Stimulated activated CD8-positive, alpha-beta memory T cell treated with anti-CD3 and anti-CD28 coated beads, Interleukin-2, amount 100 ng/mL, for 1 hour (primary cell): ENCODE measurements around the gene AUH.
A peak's percentile ranks its signal among the peaks of the same experiment; 100 is the strongest.
"Not testable (repeated sequence)": the region's sequence is repeated elsewhere in the genome, so short reads cannot be mapped to it uniquely, and the experiment has no call there.

Experiments used
- DNase-seq, 2 donors: peaks; one replicate each; pipeline ENCODE4 v3.0.0-alpha.2; 2020; ENCODE audit warnings: low read depth in 2 of 2

AUH gene, protein sequence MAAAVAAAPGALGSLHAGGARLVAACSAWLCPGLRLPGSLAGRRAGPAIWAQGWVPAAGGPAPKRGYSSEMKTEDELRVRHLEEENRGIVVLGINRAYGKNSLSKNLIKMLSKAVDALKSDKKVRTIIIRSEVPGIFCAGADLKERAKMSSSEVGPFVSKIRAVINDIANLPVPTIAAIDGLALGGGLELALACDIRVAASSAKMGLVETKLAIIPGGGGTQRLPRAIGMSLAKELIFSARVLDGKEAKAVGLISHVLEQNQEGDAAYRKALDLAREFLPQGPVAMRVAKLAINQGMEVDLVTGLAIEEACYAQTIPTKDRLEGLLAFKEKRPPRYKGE

DNA sequence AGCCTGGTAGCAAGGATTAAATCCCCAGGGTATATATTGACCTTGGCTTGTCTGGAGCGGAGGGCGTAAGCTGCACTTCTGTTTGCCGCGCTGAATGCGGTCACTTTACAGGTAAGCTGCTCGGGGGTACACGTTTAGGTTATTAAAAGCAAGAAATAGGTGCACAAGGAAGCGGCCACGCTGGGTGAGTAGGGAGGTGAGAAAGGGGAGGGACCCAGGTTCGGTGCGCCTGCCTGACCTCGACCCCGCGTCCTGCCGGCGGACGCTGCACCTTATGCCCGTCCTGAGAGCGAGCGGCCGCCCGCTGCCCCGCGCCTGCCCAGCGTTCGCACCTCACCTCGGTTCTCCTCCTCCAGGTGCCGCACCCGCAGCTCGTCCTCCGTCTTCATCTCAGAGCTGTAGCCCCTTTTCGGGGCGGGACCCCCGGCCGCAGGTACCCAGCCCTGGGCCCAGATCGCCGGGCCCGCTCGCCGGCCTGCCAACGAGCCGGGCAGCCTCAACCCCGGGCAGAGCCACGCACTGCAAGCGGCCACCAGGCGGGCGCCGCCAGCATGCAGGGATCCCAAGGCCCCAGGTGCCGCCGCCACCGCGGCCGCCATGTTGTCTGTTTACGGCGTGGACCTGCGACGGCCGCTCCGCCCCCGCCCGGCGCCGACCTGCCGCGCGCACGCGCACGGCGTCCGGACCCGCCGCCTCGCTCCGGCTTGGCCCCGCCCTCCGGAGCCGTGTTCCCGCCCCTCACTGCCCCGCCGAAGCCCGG, at the start of gene AUH:
Gene AUH (minus strand): TSS at position 628 of the 760 bp plus-strand sequence. CDS start 29 bp downstream, at position 599.
- DNase-seq: peak; percentile 66 to 74

GRCh38 chr9:91411096-91411771, 49.5 kb upstream of the AUH start:
- no peak for DNase-seq

GRCh38 chr9:91410161-91410560, 48.4 kb upstream of the AUH start:
- DNase-seq: no peak

- DNase-seq: no peak
Observed at GRCh38 chr9:91408475-91408874, 46.8 kb upstream of the AUH start.

DNA sequence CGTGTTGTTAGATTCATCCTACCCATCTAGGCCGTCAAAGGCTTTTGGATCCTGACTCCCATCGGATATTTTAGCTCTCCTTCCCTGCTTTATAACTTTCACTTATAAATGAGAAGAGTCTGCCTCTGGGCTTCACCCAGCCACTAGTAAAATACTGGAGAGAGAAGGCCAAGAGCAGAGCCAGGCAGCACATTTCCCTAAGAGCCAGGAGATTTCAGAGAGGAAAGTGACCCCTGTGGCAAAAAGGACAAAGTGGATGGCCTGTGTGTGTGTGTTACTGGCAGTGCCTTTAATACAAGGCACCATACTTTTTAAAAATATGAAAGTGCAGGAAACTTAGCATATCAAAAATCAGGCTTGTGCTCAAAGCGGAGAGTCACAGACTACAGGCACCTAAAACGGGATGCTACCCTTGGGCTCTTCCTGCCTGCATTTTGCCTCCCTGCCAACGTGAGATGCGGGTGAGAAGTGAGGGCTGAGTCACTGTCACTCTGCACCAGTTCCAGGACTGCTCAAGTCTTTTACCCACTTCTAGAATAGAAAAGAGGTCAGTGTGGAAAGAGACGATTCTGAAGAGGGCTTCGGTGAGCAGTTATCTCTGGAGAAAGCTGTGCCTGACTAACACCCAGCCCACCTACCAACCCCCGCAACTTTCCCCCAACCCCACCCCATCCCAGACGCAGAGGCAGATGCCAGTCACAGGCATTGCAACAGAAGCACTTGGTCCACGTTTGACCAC, 46.0 kb upstream of the AUH start:
- no peak for DNase-seq

DNA sequence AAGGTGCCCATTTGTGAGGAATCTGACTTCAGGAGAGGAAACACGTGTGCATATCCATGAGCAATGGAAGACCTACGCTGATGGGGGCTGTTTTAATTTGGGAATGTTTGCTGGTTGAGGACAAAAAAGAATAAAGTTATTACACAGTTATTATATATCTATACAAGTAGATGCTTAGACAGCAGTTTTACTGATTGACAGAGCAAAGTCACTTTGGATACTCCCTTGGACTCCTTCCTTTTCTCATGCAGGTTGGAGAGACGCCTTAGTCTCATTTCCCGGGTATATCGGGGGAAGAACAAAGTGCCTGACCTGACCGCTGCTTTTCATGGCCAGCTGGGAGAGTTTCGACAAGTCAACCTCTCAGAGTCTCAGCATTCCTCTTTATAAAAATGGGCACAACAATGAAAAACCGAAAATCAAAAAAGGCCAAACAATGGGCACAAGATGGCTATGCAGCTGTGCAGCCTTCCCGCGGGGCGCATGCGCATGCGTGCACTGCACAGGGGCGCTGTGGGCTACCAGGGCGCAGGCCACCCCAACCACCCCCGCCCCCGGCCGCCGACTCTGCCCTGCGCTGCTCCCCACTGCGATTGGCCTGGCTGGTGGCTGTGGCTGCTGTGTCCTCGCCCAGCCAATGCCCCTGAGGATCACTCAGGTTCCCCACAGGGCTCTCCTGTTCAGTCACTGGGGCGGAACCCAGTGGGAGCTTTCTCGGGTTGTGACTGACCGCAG, 43.8 kb upstream of the AUH start:
- DNase-seq: no peak

DNA sequence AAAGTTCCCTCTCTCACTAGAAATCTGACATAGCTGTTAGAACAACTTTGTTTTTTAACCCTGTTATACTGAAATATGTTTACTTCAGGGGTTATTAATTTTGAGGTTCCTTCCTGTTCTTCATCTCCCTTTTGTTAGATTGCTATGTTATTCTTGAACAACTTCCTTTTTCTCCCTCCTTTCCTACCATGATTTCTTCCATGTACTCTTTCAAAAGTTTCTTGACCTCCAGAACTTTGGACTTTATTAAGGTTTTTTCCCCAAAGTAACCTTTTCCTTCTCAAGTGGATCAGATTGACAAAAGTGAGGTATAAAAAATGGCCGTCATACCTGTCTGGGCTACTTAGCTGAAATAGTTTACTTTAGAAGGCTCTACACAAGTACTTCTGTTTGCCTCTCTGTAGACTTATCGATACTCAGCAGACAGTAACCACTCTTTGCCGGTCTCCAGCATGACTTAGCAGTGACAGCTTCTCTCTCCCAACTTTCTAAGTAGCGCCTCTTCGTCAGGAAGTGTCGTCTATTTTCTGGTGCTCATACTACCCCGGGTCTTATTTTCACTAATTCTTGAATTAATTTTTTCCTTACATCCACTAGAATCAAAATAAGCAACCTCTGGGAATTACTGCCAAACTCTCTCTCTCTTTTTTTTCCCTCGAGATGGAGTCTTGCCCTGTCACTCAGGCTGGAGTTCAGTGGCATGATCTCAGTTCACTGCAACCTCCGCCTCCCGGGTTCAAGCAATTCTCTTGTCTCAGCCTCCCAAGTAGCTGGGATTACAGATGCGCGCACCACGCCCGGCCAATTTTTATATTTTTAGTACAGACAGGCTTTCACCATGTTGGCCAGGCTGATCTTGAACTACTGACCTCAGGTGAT, 42.2 kb upstream of the AUH start:
- DNase-seq: no peak

GRCh38 chr9:91398926-91399325, 37.2 kb upstream of the AUH start:
- no peak for DNase-seq

DNA sequence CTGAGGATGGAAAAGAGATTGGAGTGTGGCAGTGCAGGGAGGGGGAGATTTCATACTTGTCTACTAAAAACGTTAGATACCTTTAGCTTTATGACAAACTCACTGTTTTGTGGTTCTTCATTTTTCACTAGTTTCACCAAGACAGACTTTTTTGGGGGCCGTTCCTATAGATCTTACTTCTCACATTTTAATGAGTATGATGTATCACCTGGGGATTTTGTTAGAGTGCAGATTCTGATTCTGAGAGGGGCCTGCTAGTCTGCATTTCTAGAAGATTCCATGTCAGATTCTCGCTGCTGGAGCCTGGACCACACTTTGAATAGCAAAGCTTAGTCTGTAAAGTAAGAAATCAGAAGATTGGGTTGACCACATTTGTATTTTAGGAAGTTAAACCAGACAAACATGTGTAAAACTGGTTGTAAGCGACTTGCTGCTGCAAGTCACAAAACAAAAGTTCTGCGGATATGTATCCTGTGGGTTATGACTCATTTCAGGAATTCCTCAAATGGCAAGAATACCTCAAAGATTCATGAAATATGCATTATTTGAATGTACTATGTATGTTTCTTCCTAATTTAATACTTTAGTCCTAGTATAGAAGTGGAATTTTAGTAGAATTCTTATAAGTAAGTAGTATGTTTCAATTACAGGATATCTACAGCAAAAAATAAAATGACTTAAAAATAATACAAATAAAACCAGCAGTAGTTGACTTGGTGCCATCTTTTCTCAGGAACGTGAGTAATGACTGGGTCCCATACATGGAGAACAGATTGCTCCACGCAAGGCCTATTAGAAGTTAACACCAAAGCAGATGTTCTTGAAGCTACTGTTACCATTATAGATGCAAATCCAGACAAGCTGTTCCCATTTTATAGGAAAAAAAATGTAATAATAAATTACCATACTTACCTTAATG, 34.1 kb upstream of the AUH start:
- no peak for DNase-seq

DNA sequence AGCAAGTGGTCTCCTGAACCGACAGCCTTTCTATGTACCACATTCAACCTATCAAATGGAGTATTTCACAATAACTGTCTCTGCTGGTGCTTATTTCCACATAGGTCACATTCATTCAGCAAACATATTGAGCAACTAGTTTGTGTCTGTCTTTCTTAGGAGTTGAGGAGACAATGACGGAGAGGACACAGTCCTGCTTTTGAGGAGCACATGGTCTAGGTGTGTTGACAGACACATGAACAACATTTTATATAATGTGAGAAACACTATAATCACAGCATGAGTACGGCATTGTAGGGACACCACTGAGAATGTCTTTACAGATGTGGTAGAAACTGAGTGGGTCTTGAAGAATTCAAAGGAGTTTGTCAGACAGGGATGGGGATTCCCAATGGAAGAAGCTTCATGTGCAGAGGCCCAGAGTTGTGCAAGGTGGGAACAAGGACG, 33.4 kb upstream of the AUH start:
- no peak for DNase-seq

DNA sequence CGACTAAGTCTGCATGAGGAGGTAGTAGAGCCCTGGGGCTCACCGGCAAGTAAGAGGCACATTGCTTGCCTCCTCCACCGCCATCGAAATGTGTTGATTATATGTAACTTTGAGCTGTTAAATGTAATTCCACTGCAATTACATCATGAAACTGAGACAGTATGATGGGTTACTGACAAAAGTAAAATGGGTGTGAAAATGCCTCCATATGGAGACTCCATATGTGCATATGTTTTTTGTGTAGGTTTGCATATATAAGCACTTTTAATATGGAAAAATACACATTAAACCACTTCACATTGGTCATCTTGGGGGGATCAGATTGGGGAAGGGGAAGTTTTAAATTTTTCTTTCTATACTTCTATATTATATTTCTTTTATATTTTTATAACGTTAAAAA, 32.1 kb upstream of the AUH start:
- DNase-seq: no peak

DNA sequence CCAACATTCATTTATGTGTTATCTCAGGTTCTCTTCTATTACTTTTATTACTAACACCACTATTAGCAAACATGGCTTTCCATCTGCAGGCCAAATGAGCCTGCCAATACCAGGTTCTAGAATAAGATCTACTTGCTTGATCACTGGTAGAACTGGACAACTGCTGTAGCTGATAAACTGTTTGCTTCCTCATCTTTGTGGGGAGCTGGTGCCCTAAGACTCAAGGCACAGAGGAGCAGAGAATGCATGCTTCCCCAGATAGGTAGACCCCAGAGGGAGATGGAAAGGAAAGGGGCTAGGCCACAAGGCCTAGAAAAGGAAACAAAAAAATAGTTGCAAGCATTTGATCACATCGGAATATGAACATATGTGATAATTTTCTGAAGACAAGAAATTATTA, 30.7 kb upstream of the AUH start:
- no peak for DNase-seq

- DNase-seq: no peak
Observed at GRCh38 chr9:91391818-91392217, 30.1 kb upstream of the AUH start.

DNA sequence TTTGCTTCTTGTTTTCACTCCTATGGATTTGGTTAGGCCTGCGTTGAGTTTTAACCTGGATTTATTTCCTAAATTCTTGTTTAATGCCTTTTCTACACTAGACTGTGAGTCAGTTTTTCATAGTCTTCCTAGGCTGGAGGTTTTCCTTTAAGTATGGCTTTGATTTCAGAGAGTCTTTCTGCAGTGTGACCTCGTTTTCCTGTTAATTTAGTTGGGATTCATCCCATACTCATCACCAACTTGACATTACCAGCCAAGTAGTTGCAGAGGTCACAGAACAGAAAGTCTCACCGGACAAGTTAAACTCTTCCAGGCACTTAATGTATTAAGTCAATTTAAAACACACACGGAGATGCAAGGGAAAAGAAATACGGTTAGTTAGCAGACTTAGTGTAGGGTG, 29.7 kb upstream of the AUH start:
- DNase-seq: no peak

DNA sequence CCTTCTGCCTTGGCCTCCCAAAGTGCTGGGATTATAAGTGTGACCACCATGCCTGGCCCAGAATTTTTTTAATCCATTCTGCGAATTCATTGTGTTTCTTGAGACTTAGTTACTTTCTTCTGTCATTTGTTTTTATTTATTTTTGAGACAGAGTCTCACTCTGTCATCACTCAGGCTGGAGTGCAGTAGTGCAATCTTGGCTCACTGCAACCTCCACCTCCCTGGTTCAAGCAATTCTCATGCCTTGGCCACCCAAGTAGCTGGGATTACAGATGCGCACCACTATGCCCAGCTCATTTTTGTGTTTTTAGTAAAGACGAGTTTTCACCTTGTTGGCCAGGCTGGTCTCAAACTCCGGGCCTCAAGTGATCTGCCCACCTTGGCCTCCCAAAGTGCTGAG, 28.0 kb upstream of the AUH start:
- not testable (repeated sequence) for DNase-seq

- no peak for DNase-seq
Observed at GRCh38 chr9:91386765-91387164, 25.0 kb upstream of the AUH start.

- no peak for DNase-seq
Observed at GRCh38 chr9:91384954-91385353, 23.2 kb upstream of the AUH start.

DNA sequence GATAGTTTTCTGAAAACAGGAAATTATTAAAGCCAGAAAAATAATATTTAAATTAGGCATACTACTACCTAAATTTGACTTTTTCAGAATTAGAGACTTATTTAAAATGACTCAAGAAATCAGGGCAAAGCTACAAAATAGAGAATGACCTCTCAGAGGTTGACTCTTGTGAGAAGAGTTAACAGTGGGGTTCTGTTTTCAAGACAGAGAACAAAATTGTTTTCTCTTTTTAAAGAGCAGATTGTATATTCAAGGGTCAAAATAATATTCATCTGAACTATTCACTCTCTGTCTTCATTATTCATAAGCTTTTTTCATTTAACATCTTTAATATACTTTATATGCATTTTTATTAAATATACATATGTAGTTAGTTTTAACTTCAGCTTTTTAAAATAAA, 21.9 kb upstream of the AUH start:
- DNase-seq: no peak

DNA sequence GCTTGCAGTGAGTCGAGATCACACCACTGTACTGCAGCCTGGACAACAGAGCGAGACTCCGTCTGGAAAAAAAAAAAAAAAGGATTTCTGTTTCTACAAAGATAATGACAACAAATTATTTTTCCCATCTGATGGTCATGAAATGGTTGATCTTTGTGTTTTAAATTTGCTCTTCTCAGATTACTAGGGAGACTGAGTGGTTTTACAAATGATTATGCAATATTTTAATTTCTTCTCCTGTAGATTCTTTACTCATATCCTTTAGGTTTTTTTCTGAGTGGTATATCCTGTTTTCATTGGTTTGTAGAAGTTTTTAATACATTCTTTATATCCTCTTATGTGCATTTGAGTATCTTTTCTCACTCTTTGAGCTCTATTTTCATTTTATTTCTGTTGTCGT, 20.6 kb upstream of the AUH start:
- DNase-seq: no peak
